Neural crest cell (in vitro differentiated cells): Measurements from ENCODE around the gene GPR108. TPM values are rescaled to one million over a fixed set of nuclear protein-coding genes. Genes with fewer than 3 reads are reported as not detected.

Source experiments
- DNase-seq: peaks from one replicate; pipeline ENCODE4 v3.0.0; 2021; ENCODE audit warnings: low read depth, mixed read lengths, low spot score
- H3K27ac Mint-ChIP-seq: one replicate; pipeline ENCODE4 v1.8.0; 2021; ENCODE audit warnings: mild to moderate bottlenecking, mixed read lengths; ENCODE audit not compliant: unreplicated experiment
- H3K27me3 Mint-ChIP-seq: 2 replicates; pipeline ENCODE4 v1.8.0; 2021; ENCODE audit warnings: low read depth, mild to moderate bottlenecking, mixed read lengths
- H3K36me3 Mint-ChIP-seq: 2 replicates; pipeline ENCODE4 v1.8.0; 2021; ENCODE audit warnings: low read depth, mild to moderate bottlenecking, mixed read lengths
- H3K4me1 Mint-ChIP-seq: 2 replicates; pipeline ENCODE4 v1.8.0; 2021; ENCODE audit warnings: mixed read lengths
- H3K4me3 Mint-ChIP-seq: one replicate; pipeline ENCODE4 v1.8.0; 2021; ENCODE audit warnings: mild to moderate bottlenecking, mixed read lengths
- H3K9me3 Mint-ChIP-seq: 2 replicates; pipeline ENCODE4 v1.8.0; 2021; ENCODE audit warnings: mixed read lengths
- total RNA-seq: library from RNA; stranded (reverse); gene quantifications from 2 replicates; pipeline ENCODE4 v1.2.1, GENCODE V29; 2021
- TF ChIP-seq, protein P1 (sequence below): fragments of 200-600 bp; sonication (generic); conservative IDR thresholded peaks from 2 replicates; pipeline ENCODE4 v1.5.0; 2021; ENCODE audit warnings: antibody characterized with exemption, mild to moderate bottlenecking

The GPR108 gene
- total RNA-seq, 1 donor from 2014 or later = 52.9 TPM

DNA sequence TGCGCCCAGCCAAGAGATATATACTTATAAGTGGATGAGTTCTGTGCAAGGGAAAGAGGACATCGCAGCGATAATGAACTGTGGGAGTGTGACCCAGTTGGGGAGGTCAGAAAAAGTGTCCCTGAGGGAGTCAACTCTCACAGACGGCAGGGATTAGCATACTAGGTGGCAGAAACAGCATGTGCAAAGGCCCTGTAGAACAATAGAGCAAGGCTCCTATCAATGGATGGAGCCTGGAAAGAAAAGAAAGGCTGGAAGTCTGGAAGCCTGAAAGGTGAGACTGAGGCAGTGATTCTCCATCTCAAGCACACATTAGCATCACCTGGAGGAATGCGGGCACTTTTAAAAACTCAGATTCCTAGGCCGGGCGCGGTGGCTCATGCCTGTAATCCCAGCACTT, 46.0 kb downstream of the GPR108 start:
- Mint-ChIP-seq H3K9me3 (peaks cover 2% of the 10 kb centered on the region), H3K27ac (no peak overlapping the region)

DNA sequence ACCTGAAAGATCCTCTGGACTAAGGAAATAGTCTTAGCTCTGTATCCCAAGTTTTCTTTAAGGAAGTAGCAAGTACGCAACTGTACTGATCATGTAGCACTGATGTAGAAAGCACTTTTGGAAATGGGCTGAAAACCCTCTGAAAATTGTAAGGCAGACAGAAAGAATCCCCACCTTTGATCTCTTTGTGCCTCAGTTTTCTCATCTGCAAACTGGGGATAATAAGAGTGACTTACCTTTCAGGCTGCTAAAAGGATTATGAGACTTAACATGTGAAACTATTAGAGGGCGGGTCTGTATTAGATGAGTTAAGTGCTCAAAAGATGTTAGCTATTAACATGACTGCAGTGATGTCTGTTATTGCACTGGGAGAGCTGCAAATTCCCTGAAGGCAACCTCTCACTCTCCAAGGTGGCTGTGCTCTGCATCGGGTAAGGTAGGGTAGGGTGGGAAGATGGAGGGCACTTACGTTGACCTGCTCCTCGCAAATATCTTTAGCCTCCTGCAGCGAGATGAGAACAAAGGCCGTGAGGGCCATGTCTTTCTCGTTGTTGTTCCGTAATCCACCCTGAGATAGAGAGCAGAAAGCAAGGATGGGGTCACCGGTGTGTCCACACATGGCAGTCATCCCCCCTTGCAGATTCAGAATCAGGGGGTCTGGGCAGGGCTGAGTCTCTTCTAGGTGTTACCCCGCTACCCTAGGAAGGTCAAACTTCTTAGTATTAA, 47.1 kb downstream of the GPR108 start:
- H3K4me1 Mint-ChIP-seq = no peaks in the 10 kb centered on the region
- H3K36me3 Mint-ChIP-seq = no peaks in the 10 kb centered on the region
- peaks cover 10% of the 10 kb centered on the region for H3K27me3 Mint-ChIP-seq
- TF ChIP-seq, protein P1, sequence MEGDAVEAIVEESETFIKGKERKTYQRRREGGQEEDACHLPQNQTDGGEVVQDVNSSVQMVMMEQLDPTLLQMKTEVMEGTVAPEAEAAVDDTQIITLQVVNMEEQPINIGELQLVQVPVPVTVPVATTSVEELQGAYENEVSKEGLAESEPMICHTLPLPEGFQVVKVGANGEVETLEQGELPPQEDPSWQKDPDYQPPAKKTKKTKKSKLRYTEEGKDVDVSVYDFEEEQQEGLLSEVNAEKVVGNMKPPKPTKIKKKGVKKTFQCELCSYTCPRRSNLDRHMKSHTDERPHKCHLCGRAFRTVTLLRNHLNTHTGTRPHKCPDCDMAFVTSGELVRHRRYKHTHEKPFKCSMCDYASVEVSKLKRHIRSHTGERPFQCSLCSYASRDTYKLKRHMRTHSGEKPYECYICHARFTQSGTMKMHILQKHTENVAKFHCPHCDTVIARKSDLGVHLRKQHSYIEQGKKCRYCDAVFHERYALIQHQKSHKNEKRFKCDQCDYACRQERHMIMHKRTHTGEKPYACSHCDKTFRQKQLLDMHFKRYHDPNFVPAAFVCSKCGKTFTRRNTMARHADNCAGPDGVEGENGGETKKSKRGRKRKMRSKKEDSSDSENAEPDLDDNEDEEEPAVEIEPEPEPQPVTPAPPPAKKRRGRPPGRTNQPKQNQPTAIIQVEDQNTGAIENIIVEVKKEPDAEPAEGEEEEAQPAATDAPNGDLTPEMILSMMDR = no peak
- DNase-seq = no peak
- H3K9me3 Mint-ChIP-seq = peaks cover 2% of the 10 kb centered on the region
- no peak overlapping the region for H3K4me3 Mint-ChIP-seq
- no peak overlapping the region for H3K27ac Mint-ChIP-seq

More for the DNA sequence above, 46.0 kb downstream of the GPR108 start:
- H3K27me3 Mint-ChIP-seq = peaks cover 9% of the 10 kb centered on the region
- no peak overlapping the region for H3K4me3 Mint-ChIP-seq
- TF ChIP-seq, protein P1 = no peak
- no peaks in the 10 kb centered on the region for H3K4me1 Mint-ChIP-seq
- no peak for DNase-seq
- no peaks in the 10 kb centered on the region for H3K36me3 Mint-ChIP-seq

DNA sequence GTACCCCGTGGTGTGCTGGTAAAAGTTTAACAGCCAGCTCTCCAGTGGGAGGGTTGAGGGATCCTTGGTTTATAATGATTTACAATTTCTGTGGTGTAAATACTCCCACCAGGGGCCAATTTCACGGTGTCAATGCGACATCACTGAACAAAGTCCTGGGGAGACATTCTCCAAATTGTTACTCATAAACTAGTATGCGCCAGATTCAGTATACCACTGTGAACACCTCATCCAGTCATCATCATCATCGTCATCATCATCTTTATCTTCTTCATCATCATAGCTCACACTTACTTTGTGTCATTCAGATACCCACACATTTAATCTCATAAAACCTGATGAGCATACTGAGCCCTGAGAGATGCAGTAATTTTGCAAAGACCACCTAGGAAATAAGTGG, 50.3 kb downstream of the GPR108 start:
- H3K36me3 Mint-ChIP-seq = no peaks in the 10 kb centered on the region
- no peak overlapping the region for H3K27ac Mint-ChIP-seq
- H3K4me1 Mint-ChIP-seq = no peaks in the 10 kb centered on the region
- H3K27me3 Mint-ChIP-seq = peaks cover 25% of the 10 kb centered on the region
- TF ChIP-seq, protein P1 = no peak
- H3K4me3 Mint-ChIP-seq = no peak overlapping the region
- peaks cover 2% of the 10 kb centered on the region for H3K9me3 Mint-ChIP-seq
- DNase-seq = no peak

DNA sequence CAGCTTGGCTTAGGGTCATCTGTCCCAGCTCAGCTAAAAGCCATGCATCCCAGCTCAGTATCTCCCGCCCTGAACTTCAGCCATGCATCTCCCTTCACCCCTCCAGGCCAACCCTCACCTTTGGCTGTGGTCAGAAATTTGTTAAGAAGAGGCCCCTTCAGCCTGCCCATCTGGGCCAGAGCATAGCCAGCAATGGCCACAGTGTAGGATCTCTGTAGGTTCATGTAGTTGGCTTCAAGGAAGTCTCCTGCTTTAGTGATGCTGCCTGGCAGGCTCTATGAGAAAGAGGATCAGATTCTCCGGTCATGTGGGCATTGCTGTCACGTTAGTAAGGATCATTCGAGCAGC, 50.8 kb downstream of the GPR108 start:
- DNase-seq = no peak
- H3K27ac Mint-ChIP-seq = no peak overlapping the region
- TF ChIP-seq, protein P1 = no peak
- H3K9me3 Mint-ChIP-seq = peaks cover 2% of the 10 kb centered on the region
- no peaks in the 10 kb centered on the region for H3K4me1 Mint-ChIP-seq
- H3K4me3 Mint-ChIP-seq = no peak overlapping the region
- H3K27me3 Mint-ChIP-seq = peaks cover 30% of the 10 kb centered on the region
- H3K36me3 Mint-ChIP-seq = no peaks in the 10 kb centered on the region

DNA sequence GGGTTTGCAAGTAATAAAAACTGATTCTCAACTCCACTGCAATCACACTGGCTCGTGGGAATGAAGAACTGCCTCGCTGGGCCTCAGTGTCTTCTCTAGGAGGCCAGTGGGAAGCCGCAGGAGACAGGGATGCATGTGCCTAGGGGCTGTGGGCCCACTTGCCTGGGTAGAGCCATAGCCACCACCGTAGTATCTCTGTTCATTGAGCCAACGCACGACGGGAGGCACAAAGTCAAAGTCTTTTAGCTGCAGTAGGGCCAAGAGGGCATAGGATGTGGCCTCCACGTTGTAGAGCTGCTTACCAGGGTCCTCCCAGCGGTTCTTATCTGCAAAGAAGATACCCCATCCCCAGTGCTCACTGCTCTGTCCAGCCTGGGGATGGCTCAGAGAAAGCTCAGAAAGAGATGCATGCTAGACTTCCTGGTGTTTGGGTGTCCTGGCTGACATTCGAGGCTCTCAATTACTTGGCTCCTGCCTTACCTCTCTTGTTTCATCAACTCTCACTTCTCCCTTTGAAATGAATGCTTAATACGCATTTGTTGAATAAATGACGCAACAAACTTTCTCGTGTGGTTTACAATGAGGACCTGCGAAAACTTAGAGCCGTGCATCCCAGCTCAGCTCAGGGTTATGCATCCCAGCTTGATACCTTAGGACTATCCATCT, 51.3 kb downstream of the GPR108 start:
- H3K4me1 Mint-ChIP-seq = no peaks in the 10 kb centered on the region
- H3K4me3 Mint-ChIP-seq = no peak overlapping the region
- no peak for DNase-seq
- H3K27me3 Mint-ChIP-seq = peaks cover 34% of the 10 kb centered on the region
- H3K27ac Mint-ChIP-seq = no peak overlapping the region
- H3K9me3 Mint-ChIP-seq = peaks cover 2% of the 10 kb centered on the region
- TF ChIP-seq, protein P1 = no peak
- no peaks in the 10 kb centered on the region for H3K36me3 Mint-ChIP-seq
